ENCODE results near the gene SCAMP5. TPM values are rescaled to one million over a fixed set of nuclear protein-coding genes. Genes with fewer than 3 reads are reported as not detected.

The SCAMP5 gene
- total RNA-seq, 1 experiment from 2014 or later: 6.2 TPM

DNA sequence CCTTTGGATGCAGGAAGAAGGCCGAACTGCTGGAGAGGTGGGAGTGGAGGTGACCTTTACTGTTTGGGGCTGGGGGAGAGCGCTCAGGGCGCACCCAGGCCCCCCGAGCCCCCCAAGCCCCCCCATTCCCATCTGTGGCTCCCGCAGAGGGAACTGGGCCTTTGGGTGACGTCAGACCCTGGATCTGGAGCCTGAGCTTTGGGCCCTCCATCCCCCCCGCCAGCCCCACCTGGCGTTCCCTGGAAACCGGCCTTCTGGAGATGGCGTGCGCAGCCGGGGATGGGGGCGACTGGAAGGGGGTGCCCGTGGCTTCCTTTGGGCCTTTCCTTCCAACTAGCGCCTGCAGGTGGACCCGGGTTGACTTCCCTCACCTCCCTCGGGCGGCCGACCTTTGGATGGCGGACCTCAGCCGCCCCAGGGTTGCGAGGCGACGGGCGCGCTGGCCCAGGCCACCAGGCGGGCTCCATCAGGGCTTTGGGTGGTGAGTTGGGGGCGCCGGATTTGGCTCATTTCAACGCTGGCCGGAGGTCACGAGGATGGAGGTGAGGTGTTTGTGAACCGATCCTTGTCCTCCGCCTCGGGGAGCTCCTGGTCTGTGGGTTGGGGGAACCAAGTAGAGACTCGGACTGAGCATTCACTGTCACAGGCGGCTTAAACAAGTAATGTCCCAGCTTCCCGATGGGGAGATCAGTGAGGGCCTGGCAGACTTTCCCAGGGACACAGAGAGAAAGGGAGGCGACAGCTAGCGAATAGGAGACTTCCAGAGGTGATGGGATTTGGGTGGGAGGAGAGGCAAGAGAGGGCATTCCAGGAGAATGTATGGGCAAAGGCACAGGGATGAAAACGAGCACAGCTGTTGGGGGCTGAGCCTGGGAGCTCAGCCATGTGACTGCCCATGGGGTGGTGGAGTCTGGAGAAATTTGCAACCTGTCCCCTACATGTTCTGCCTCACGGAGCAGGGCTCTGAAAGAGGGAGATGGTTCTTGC is 709 bp downstream of the SCAMP5 start (continued):
- TF ChIP-seq SP1 (IDR thresholded peaks at IDR 0.05; ENCODE audit: low read depth): no peak
- TF ChIP-seq, protein P1, sequence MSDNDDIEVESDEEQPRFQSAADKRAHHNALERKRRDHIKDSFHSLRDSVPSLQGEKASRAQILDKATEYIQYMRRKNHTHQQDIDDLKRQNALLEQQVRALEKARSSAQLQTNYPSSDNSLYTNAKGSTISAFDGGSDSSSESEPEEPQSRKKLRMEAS (IDR thresholded peaks at IDR 0.05): no peak

DNA sequence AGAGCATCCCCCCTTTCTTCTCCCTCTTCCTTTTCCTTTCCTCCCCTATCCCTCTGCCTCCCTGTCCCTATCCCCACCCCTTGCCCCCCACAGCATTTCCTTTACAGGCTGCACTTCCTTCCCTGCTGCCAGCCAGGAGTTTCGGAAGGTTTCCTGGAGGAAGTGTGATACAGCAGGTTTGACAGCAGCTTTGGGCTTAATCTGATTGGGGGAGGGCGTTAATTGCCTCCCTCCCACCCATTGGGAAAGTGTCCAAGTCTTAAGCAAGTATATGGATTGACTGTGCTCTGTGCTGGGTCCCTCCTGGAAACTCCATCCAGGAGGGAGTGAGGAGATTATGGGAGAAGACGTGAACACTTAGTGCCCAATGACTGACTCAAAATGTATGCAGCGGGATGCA is 1.8 kb downstream of the SCAMP5 start:
- TF ChIP-seq SP1 (IDR thresholded peaks at IDR 0.05; ENCODE audit: low read depth): no peak
- TF ChIP-seq, protein P2, sequence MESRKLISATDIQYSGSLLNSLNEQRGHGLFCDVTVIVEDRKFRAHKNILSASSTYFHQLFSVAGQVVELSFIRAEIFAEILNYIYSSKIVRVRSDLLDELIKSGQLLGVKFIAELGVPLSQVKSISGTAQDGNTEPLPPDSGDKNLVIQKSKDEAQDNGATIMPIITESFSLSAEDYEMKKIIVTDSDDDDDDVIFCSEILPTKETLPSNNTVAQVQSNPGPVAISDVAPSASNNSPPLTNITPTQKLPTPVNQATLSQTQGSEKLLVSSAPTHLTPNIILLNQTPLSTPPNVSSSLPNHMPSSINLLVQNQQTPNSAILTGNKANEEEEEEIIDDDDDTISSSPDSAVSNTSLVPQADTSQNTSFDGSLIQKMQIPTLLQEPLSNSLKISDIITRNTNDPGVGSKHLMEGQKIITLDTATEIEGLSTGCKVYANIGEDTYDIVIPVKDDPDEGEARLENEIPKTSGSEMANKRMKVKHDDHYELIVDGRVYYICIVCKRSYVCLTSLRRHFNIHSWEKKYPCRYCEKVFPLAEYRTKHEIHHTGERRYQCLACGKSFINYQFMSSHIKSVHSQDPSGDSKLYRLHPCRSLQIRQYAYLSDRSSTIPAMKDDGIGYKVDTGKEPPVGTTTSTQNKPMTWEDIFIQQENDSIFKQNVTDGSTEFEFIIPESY (IDR thresholded peaks at IDR 0.05; ENCODE audit: extremely low read depth, insufficient replicate concordance, low read length): no peak
- no peak for TF ChIP-seq JUND (IDR thresholded peaks at IDR 0.05)
- no peak for TF ChIP-seq SRF (IDR thresholded peaks at IDR 0.05; ENCODE audit: low read depth)
- intact Hi-C loops (cut with micrococcal nuclease): no loop called here
- no peaks in the 10 kb centered on the region for H3K36me3 ChIP-seq (ENCODE audit: control insufficient read depth in 1 of 2, insufficient read depth in 2 of 2, low read length in 2 of 2)
- H4K20me1 ChIP-seq (ENCODE audit: insufficient read depth): no peaks in the 10 kb centered on the region
- no peaks in the 10 kb centered on the region for H3K79me2 ChIP-seq (ENCODE audit: insufficient read depth, low read length)
- DNase-seq (ENCODE audit: low read depth, low spot score) (no peak), ATAC-seq (no peak)
- H3K4me1 ChIP-seq (ENCODE audit: control insufficient read depth in 1 of 2, insufficient read depth in 2 of 2, low read length in 2 of 2): peaks cover 0 to 5% of the 10 kb centered on the region in 2 experiments; a peak in 1 of 4 replicates
- H3K4me3 ChIP-seq (replicated peaks in 1 of 2; ENCODE audit: low read depth in 1 of 2, low read length in 2 of 2): no peak overlapping the region
- H3K27me3 ChIP-seq (ENCODE audit: insufficient read depth, low read length): peaks cover 7% of the 10 kb centered on the region; the same call in 1 of the 2 replicates
- H2AFZ ChIP-seq (ENCODE audit: low read depth, low read length, poor library complexity, severe bottlenecking): no peak overlapping the region
- no peaks in the 10 kb centered on the region for H3K9me3 ChIP-seq (ENCODE audit: control insufficient read depth in 1 of 2, insufficient read depth in 1 of 2, low read depth in 1 of 2, low read length in 2 of 2)
- H3K9ac ChIP-seq (ENCODE audit: low read length): no peak overlapping the region
- RAD21 ChIA-PET (ENCODE audit: low non-redundant PET in 1 of 2, low total read pairs in 2 of 2, uncharacterized antibody in 2 of 2, unreplicated experiment in 2 of 2): no interaction called here
- CTCF ChIA-PET: no interaction called here
- no TSS peak for BruUV-seq (replicated peaks)
- POLR2A ChIA-PET: no interaction called here
- no peaks in the 10 kb centered on the region for H3K9me2 ChIP-seq (ENCODE audit: insufficient read depth)
- H3K27ac ChIP-seq (ENCODE audit: low read depth, low read length): no peak overlapping the region
- H3K4me2 ChIP-seq (ENCODE audit: low read length): no peak overlapping the region
